ENCODE data around the gene MYOD1.

- no peak for TF ChIP-seq TAF1 (IDR thresholded peaks at IDR 0.05; ENCODE audit: low read depth)
- no peak for TF ChIP-seq MAX (IDR thresholded peaks at IDR 0.05)
- TF ChIP-seq REST (IDR thresholded peaks at IDR 0.05; ENCODE audit: low read depth), result no peak
- no peak for TF ChIP-seq USF1 (IDR thresholded peaks at IDR 0.05)
- TF ChIP-seq EP300 (IDR thresholded peaks at IDR 0.05; ENCODE audit: borderline replicate concordance), result no peak
- no peak for TF ChIP-seq EGR1 (IDR thresholded peaks at IDR 0.05)
- no peak for TF ChIP-seq YY1 (IDR thresholded peaks at IDR 0.05; ENCODE audit: low read depth)
- TF ChIP-seq NFIC (IDR thresholded peaks at IDR 0.05), result no peak
- TF ChIP-seq FOXM1 (IDR thresholded peaks at IDR 0.05; ENCODE audit: borderline replicate concordance, low read depth), result no peak
- TF ChIP-seq TCF12 (IDR thresholded peaks at IDR 0.05; ENCODE audit: low read depth), result no peak
- no peak for TF ChIP-seq RAD21 (IDR thresholded peaks at IDR 0.05; ENCODE audit: low read depth)
- no peak for TF ChIP-seq CEBPB (IDR thresholded peaks at IDR 0.05)
Observed at GRCh38 chr11:17691550-17691949, 27.8 kb upstream of the MYOD1 start.

All from Ishikawa (cell line).